Inferior parietal cortex (tissue), 1 donor: Measurements from ENCODE around the gene MAVS.
"Not testable (repeated sequence)": the region's sequence is repeated elsewhere in the genome, so short reads cannot be mapped to it uniquely, and the experiment has no call there.

ENCODE experiments used
- DNase-seq: peaks from one replicate; pipeline ENCODE4 v3.0.0-alpha.2; 2016; ENCODE audit errors: extremely low spot score

MAVS gene

DNA sequence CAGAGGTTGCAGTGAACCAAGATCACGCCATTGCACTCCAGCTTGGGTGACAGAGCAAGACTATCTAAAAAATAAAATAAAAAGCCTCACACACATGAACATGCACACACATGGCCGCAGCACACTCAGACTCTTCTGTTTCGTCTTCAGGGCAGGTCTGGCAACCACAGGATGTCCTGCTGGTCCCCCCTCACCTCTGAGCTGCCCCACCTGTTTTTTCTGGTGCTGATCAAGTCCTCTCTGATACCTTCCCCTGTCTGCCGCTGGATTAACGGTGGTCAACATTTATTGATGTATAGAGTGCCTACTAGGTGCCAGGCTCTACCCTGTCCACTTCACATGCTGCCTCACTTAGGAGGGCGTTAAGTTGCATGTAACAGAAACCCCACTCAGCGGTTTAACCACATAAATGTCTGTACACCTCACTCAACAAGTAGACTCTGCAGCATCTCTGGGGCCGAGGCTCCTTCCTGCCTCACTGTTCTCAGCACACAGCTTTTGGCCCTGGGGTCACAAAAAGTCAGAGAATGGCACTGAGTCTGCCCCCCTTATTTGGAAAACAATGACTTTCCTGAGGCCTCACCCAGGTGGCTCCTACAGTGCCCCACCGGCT, 30.8 kb upstream of the MAVS start:
- no peak for DNase-seq

- DNase-seq: peak; percentile 47
Observed at GRCh38 chr20:3818155-3819151, 28.2 kb upstream of the MAVS start.

DNA sequence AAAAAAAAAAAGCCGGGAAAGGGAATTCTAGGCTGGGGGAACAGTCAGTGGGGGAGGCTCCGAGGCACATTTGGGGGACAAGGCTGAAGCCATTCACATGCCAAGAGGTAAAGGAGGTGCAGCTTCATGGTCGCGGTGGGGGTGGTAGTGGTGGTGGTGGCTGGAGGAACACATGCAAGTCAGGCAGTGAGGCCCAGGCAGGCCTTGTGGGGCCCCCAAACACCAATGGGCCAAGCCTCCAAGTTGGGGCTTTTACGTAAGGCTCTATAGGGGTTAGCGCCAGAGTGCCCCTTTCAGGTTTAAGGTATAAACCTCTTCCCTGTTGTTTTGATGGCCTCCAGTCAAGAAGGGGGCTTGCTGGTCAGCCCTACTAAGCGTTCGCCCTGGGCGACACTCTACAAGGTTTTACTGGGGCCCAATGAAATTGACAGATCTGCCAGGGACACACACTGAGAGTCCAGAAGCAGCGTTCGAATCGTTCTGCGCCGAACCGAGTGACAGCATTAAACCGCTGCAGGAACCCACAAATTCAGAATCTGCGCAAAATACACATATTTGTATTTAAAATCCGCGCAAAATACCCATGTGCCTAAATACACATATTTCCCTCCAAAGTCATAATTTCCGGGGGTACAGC, 27.1 kb upstream of the MAVS start:
- no peak for DNase-seq

- DNase-seq: peak; percentile 96
Observed at GRCh38 chr20:3820048-3820900, 26.4 kb upstream of the MAVS start, which contains the start of gene AP5S1. Gene AP5S1, plus strand, starts transcription at chr20:3820547. Its CDS starts 1,571 bp downstream, at chr20:3822118.

DNA sequence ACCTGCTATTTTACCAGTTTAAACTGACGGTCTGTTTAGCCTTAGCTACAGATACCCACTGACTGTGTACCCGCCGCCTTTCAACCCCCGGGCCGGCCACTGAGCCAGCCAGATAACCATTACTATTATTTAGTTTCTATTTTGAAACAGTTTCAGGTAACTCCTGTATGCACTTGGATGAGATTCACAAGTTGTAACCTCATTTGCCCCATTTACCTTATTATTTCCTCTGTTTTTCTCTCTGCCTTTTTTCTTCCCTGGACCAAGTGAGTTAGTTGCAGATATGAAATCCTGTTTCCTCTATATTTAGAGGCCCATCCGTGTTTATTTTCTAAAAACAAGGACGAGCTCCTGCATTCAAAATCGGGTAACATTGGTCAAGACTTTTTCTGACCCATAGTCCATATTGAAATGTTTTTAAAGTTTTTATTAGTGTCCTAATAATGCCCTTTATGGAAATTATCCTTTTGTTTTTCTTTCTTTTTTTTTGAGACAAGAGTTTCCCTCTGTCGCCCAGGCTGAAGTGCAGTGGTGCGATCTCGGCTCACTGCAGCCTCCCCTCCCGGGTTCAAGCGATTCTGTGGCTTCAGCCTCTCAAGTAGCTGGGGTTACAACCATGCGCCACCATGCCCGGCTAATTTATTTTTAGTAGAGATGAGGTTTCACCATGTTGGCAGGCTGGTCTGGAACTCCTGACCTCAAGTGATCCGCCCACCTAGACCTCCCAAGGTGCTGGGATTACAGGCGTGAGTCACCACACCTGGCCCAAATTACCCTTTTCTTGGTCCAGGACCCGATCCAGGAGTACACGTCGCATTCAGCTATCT, 25.5 kb upstream of the MAVS start:
- DNase-seq: no peak

GRCh38 chr20:3821996-3822395, 24.6 kb upstream of the MAVS start:
- no peak for DNase-seq

- DNase-seq: no peak
Observed at GRCh38 chr20:3823881-3824280, 22.8 kb upstream of the MAVS start.

DNA sequence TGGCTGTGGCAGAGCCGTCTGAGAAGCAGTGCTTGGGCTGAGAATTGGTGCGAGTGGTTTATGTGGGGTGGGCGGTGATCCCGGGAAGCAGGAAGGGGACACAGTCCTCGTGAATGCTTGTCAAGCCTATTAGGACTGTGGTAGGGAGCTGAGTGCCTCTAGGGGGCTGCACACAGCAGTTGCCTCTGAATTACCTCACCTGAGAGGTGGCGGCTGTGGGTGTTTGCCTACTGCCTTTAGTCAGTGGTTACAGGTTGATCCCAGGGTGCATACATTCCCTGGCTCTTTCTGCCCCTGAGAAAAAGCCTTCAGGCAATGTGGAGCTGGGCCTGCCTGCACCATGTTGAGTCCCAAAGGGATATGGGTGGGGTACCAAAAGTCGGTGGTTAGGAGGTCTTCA, 21.1 kb upstream of the MAVS start:
- DNase-seq: no peak

DNA sequence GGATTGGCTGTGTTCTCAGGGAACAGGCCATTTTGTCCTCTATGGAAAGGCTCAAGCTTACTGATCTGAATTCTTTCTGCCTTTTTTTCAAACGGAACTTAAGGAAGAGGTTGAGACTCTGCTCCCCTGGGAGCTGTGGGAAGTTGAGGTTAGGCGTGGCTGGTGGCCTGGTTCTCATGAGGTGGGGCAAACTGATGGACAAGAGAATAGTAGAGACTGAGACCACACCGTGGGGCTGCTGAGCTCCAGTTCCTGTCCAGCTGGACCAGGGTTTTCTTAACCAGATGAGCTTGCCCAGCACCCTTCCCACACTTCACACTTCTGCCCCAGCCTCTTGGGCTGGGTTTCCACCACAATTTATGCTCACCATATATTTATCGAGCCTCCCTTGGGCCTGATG, 20.2 kb upstream of the MAVS start:
- no peak for DNase-seq

GRCh38 chr20:3828798-3829197, 17.8 kb upstream of the MAVS start:
- DNase-seq: no peak

- DNase-seq: not testable (repeated sequence)
Observed at GRCh38 chr20:3829891-3830290, 16.7 kb upstream of the MAVS start.

GRCh38 chr20:3836132-3836531, 10.5 kb upstream of the MAVS start:
- DNase-seq: no peak

DNA sequence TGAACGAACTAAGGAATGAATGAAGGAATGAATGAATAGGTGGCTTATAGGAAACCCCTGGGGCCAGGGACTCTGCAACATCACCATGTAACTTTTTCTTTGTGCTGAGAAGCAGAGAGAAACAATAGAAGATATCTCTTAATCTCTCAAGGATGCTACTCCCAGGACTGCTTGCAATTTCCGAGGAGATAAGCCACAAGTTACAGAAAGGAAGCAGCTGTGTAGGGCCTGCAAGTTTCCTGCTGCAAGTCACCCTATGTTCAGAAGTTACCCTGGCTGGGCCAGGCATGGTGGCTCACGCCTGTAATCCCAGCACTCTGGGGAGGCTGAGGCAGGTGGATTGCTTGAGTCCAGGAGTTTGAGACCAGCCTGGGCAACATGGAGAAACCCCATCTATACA, 7.3 kb upstream of the MAVS start:
- no peak for DNase-seq

DNA sequence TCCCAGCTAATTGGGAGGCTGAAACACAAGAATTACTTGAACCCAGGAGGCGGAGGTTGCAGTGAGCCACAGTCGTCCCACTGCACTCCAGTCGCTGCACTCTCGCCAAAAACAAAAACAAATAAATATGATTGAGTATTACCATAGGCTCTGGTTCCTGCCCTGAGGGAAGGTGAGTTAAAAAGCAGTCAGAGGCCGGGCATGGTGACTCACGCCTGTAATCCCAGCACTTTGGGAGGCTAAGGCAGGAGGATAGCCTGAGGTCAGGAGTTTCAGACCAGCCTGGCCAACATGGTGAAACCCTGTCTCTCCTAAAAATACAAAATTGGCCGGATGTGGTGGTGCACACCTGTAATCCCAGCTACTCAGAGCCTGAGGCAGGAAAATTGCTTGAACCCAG, 6.4 kb upstream of the MAVS start:
- DNase-seq: not testable (repeated sequence)

GRCh38 chr20:3842348-3842930, 4.2 kb upstream of the MAVS start:
- no peak for DNase-seq

DNA sequence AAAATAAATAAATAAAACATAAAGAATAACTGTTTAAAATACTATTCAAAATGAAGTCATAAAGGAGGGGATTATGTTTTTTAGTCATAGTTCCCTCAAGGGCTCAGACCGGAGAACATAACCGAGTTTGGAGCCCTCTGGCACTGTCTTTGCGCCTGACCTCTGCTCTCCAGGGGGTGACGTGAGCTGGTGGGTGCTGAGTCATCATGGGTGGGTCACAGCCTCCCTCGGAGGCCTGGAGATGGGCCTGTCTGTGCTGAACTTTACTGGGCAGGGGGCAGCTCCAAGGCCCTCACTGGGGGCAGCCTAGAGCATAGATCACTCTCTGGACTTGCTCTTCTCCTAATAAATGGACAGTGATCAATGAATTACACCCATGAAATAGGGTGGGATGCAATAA, 3.1 kb upstream of the MAVS start:
- no peak for DNase-seq

DNA sequence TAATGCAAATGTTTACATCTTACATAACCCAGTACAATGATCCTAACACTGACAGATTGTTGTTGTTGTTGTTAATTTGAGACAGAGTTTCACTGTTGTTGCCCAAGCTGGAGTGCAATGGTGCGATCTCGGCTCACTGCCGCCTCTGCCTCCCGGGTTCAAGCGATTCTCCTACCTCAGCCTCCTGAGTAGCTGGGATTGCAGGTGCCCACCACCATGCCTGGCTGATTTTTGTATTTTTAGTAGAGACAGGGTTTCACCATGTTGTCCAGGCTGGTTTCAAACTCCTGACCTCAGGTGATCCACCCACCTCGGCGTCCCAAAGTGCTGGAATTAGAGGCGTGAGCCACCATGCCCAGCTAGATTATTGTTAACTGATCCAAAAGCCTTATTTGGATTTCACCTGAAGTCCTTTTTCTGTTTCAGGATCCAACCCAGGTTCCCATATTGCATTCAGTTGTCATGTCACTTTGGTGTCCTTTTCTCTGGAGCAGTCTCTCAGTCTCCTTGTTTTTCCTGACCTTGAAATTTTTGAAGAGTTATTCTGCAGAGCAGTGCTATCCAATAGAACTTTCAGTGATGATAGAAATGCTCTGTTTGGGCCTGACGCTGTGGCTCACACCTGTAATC, 2.5 kb upstream of the MAVS start:
- DNase-seq: not testable (repeated sequence)

GRCh38 chr20:3846378-3846739, 275 bp upstream of the MAVS start:
- DNase-seq: peak; percentile 3

DNA sequence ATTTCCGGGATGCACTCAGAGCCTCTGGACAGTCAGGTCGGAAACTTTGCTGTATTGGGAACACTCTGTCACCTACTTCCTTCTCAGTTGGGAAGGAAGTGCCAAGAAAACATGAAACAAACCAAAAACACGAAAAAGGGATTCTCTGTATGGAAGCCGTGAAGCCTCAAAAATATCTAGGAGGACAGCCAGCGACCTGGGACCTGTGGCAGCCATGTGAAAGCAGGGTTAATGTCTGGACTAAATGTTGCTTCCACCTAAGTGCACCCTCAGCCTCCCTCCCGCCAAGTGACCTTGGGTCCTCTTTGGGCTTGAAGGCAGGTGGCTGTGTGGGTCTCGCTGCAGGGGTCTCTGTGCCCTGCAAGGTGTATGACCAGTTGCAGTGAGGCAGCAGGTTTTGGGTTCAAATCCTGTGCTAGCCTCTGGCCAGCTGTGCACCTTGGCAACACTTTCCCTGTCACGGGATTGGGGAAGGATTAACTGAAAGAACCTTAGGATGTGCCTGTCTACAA, 851 bp downstream of the MAVS start:
- peak; percentile 26 for DNase-seq

- no peak for DNase-seq
Observed at GRCh38 chr20:3848565-3848964, 1.9 kb downstream of the MAVS start.
